ENCODE data around the gene NFKB2.
A peak's percentile ranks its signal among the peaks of the same experiment; 100 is the strongest.

The NFKB2 gene

DNA sequence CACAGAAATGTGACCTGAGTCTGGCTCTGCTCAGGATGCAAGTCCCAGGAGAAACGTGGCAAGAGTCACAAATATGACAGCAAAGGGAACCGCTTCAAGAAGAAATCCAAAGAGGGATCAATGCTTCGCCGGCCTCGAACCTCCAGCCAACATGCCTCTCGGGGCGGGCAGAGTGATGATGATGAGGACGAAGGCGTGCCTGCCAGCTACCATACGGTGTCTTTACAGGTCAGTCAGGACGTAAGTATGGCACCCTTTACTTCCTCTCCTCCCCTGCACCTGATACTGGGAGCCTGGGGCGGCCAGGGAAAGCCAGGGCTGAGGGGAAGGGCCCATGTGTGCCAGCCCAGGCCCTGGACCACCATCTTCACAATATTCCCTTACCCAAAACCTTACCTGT, 18.6 kb upstream of the NFKB2 start:
- no peak overlapping the region for H3K4me3 ChIP-seq (ENCODE audit: low read depth, low read length)
- no peak for DNase-seq (ENCODE audit: low read depth)
- no peak for TF ChIP-seq MYC (IDR thresholded peaks at IDR 0.05; ENCODE audit: low read depth, low read length)
- TF ChIP-seq POLR2A (IDR thresholded peaks at IDR 0.05; ENCODE audit: extremely low read depth, insufficient read length) = no peak
- TF ChIP-seq, protein P1, sequence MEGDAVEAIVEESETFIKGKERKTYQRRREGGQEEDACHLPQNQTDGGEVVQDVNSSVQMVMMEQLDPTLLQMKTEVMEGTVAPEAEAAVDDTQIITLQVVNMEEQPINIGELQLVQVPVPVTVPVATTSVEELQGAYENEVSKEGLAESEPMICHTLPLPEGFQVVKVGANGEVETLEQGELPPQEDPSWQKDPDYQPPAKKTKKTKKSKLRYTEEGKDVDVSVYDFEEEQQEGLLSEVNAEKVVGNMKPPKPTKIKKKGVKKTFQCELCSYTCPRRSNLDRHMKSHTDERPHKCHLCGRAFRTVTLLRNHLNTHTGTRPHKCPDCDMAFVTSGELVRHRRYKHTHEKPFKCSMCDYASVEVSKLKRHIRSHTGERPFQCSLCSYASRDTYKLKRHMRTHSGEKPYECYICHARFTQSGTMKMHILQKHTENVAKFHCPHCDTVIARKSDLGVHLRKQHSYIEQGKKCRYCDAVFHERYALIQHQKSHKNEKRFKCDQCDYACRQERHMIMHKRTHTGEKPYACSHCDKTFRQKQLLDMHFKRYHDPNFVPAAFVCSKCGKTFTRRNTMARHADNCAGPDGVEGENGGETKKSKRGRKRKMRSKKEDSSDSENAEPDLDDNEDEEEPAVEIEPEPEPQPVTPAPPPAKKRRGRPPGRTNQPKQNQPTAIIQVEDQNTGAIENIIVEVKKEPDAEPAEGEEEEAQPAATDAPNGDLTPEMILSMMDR (IDR thresholded peaks at IDR 0.05; ENCODE audit: low read depth, low read length) = no peak
- TF ChIP-seq, protein P2, sequence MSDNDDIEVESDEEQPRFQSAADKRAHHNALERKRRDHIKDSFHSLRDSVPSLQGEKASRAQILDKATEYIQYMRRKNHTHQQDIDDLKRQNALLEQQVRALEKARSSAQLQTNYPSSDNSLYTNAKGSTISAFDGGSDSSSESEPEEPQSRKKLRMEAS (IDR thresholded peaks at IDR 0.05; ENCODE audit: low read depth, low read length) = no peak

DNA sequence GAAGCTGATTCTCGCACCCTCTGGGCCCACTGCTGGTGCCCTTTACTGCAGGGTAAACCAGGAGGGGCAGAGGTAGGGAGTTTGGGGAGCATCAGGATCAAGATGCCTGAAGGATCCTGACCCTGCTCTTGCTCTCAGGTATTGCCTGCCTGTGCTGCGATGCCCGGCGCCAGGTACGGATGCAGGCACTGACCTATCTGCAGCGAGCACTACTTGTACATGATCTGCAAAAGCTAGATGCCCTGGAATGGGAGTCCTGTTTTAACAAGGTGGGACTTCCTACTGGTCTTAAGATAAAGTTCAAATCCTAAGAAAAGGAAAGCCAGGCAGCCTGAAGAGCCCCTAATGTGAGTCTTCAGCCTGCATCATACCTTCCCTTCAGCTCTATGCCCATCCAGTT, 16.1 kb upstream of the NFKB2 start:
- DNase-seq (ENCODE audit: low read depth) = no peak
- TF ChIP-seq MYC (IDR thresholded peaks at IDR 0.05; ENCODE audit: low read depth, low read length) (no peak), POLR2A (IDR thresholded peaks at IDR 0.05; ENCODE audit: extremely low read depth, insufficient read length) (no peak)
- TF ChIP-seq, protein P1 (IDR thresholded peaks at IDR 0.05; ENCODE audit: low read depth, low read length) = no peak
- TF ChIP-seq, protein P2 (IDR thresholded peaks at IDR 0.05; ENCODE audit: low read depth, low read length) = no peak
- H3K4me3 ChIP-seq (ENCODE audit: low read depth, low read length) = no peak overlapping the region

DNA sequence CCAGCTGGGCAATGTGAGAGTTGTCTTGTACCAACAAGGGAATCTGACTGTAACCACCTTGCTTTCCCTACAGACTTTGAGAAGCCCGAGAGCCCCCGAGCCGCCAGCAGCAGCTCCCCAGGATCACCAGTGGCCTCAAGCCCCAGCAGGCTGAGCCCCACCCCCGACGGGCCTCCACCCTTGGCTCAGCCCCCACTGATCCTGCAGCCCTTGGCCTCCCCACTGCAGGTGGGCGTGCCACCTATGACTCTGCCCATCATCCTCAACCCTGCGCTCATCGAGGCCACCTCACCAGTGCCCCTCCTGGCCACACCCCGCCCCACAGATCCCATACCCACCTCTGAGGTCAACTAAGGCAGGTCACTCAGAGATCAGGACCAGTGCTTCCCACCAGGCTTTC, 13.5 kb upstream of the NFKB2 start:
- TF ChIP-seq POLR2A (IDR thresholded peaks at IDR 0.05; ENCODE audit: extremely low read depth, insufficient read length) = no peak
- no peak for TF ChIP-seq MYC (IDR thresholded peaks at IDR 0.05; ENCODE audit: low read depth, low read length)
- TF ChIP-seq, protein P2 (IDR thresholded peaks at IDR 0.05; ENCODE audit: low read depth, low read length) = no peak
- TF ChIP-seq, protein P1 (IDR thresholded peaks at IDR 0.05; ENCODE audit: low read depth, low read length) = no peak
- DNase-seq (ENCODE audit: low read depth) = no peak
- H3K4me3 ChIP-seq (ENCODE audit: low read depth, low read length) = no peak overlapping the region

DNA sequence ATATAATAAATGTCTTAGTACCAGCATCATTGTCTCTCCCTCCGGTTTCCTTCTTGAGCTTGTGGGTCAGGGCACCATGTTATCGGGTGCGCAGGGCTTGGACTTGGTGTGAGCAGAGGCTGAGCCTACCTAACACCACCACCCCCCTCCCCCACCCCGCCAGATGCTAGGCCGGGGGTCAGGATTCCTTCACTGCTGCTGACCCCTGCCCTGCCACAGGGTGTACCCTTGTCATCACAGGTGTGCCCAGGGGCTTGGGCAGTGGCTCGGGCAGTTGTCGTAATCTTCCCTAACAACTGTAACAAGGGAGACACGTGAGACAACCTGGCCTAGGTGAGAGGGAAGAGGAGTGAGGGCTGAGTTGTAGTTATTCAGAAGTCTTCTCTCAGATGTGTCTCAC, 12.6 kb upstream of the NFKB2 start:
- DNase-seq (ENCODE audit: low read depth) = no peak
- H3K4me3 ChIP-seq (ENCODE audit: low read depth, low read length) = no peak overlapping the region
- TF ChIP-seq, protein P2 (IDR thresholded peaks at IDR 0.05; ENCODE audit: low read depth, low read length) = no peak
- TF ChIP-seq POLR2A (IDR thresholded peaks at IDR 0.05; ENCODE audit: extremely low read depth, insufficient read length) (no peak), MYC (IDR thresholded peaks at IDR 0.05; ENCODE audit: low read depth, low read length) (no peak)
- TF ChIP-seq, protein P1 (IDR thresholded peaks at IDR 0.05; ENCODE audit: low read depth, low read length) = no peak

DNA sequence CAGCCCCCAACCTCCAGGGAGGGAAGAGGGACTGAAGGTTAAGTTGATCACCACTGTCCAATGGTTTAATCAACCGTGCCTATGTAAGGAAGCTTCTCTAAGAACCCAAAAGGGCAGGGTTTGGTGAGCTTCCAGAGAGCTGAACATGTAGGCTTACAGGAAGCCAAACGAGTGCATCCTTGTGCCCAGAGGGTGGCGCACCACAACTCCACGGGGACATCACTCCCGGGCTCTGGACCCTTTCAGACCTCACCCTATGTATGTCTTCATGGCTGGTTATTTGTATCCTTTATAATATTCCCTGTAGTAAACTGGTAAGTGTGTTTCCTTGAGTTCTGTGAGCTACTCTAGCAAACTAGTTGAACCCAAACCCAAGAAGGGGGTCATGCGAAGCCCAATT, 11.5 kb upstream of the NFKB2 start:
- H3K4me3 ChIP-seq (ENCODE audit: low read depth, low read length) = no peak overlapping the region
- DNase-seq (ENCODE audit: low read depth) = peak; percentile 57
- TF ChIP-seq, protein P1 (IDR thresholded peaks at IDR 0.05; ENCODE audit: low read depth, low read length) = peak; percentile 46
- TF ChIP-seq, protein P2 (IDR thresholded peaks at IDR 0.05; ENCODE audit: low read depth, low read length) = no peak
- no peak for TF ChIP-seq MYC (IDR thresholded peaks at IDR 0.05; ENCODE audit: low read depth, low read length)
- no peak for TF ChIP-seq POLR2A (IDR thresholded peaks at IDR 0.05; ENCODE audit: extremely low read depth, insufficient read length)

Measured in NB4 (cell line).